ENCODE data around the gene MCTP1.
"Not testable (repeated sequence)": the region's sequence is repeated elsewhere in the genome, so short reads cannot be mapped to it uniquely, and the experiment has no call there.

Gene MCTP1

GRCh38 chr5:94850960-94851359, 433.9 kb downstream of the MCTP1 start:
- no peak for DNase-seq

GRCh38 chr5:94849821-94850736, 434.8 kb downstream of the MCTP1 start:
- no peak for DNase-seq

GRCh38 chr5:94849324-94849723, 435.6 kb downstream of the MCTP1 start:
- DNase-seq, result no peak

GRCh38 chr5:94847726-94848125, 437.2 kb downstream of the MCTP1 start:
- DNase-seq, result no peak

- DNase-seq, result no peak
These were observed 437.9 kb downstream of the MCTP1 start for GRCh38 chr5:94847019-94847418.

- not testable (repeated sequence) for DNase-seq
These were observed 439.2 kb downstream of the MCTP1 start for GRCh38 chr5:94845696-94846095.

- DNase-seq, result no peak
These were observed 443.1 kb downstream of the MCTP1 start for GRCh38 chr5:94841598-94842322.

- DNase-seq, result no peak
These were observed 451.0 kb downstream of the MCTP1 start for GRCh38 chr5:94833851-94834250.

- no peak for DNase-seq
These were observed 452.2 kb downstream of the MCTP1 start for GRCh38 chr5:94832685-94833084.

GRCh38 chr5:94830520-94830919, 454.4 kb downstream of the MCTP1 start:
- no peak for DNase-seq

GRCh38 chr5:94828222-94828621, 456.7 kb downstream of the MCTP1 start:
- DNase-seq, result not testable (repeated sequence)

- DNase-seq, result no peak
These were observed 464.4 kb downstream of the MCTP1 start for GRCh38 chr5:94820488-94820887.

- DNase-seq, result no peak
These were observed 466.0 kb downstream of the MCTP1 start for GRCh38 chr5:94818904-94819303.

- DNase-seq, result no peak
These were observed 469.4 kb downstream of the MCTP1 start for GRCh38 chr5:94815313-94816039.

GRCh38 chr5:94812232-94812631, 472.7 kb downstream of the MCTP1 start:
- no peak for DNase-seq

GRCh38 chr5:94811331-94811730, 473.6 kb downstream of the MCTP1 start:
- DNase-seq, result no peak

- DNase-seq, result no peak
These were observed 474.0 kb downstream of the MCTP1 start for GRCh38 chr5:94810877-94811276.

GRCh38 chr5:94810281-94810680, 474.6 kb downstream of the MCTP1 start:
- no peak for DNase-seq

GRCh38 chr5:94808497-94808896, 476.4 kb downstream of the MCTP1 start:
- DNase-seq, result no peak

- DNase-seq, result no peak
These were observed 476.9 kb downstream of the MCTP1 start for GRCh38 chr5:94807985-94808384.

GRCh38 chr5:94802450-94802849, 482.4 kb downstream of the MCTP1 start:
- no peak for DNase-seq

- no peak for DNase-seq
These were observed 488.3 kb downstream of the MCTP1 start for GRCh38 chr5:94796586-94796985.

- DNase-seq, result no peak
These were observed 491.1 kb downstream of the MCTP1 start for GRCh38 chr5:94793816-94794198.

Data from cortex of kidney (tissue), 1 donor.